GM19324 (cell line): ENCODE data around the gene NUDCD3.

Source experiments
- ATAC-seq: cut with Tn5 transposase; IDR thresholded peaks from one replicate; pipeline ENCODE4 v1.9.1; 2021; ENCODE audit warnings: mild to moderate bottlenecking, moderate library complexity; ENCODE audit not compliant: unreplicated experiment, low FRiP score

The NUDCD3 gene

GRCh38 chr7:44490351-44491200, at the start of gene NUDCD3:
TSS of gene NUDCD3 (minus strand) at chr7:44490658. CDS start at chr7:44490600, 58 bp downstream.
- peak; percentile 94 for ATAC-seq

GRCh38 chr7:44539669-44540506, 49.4 kb upstream of the NUDCD3 start:
- ATAC-seq, result no peak

GRCh38 chr7:44538798-44539668, 48.6 kb upstream of the NUDCD3 start:
- ATAC-seq, result no peak

GRCh38 chr7:44538093-44538797, 47.8 kb upstream of the NUDCD3 start:
- no peak for ATAC-seq

GRCh38 chr7:44537442-44537841, 47.0 kb upstream of the NUDCD3 start:
- no peak for ATAC-seq

- ATAC-seq, result no peak
These were observed 45.6 kb upstream of the NUDCD3 start for GRCh38 chr7:44536090-44536489.

GRCh38 chr7:44535348-44536064, 45.0 kb upstream of the NUDCD3 start:
- ATAC-seq, result no peak

GRCh38 chr7:44534501-44534900, 44.0 kb upstream of the NUDCD3 start:
- no peak for ATAC-seq

GRCh38 chr7:44534087-44534486, 43.6 kb upstream of the NUDCD3 start:
- ATAC-seq, result no peak

GRCh38 chr7:44533301-44534055, 43.0 kb upstream of the NUDCD3 start:
- ATAC-seq, result no peak

GRCh38 chr7:44531421-44532380, 41.2 kb upstream of the NUDCD3 start:
- ATAC-seq, result no peak

- ATAC-seq, result no peak
These were observed 40.5 kb upstream of the NUDCD3 start for GRCh38 chr7:44530990-44531389.

GRCh38 chr7:44524811-44525388, 34.4 kb upstream of the NUDCD3 start:
- ATAC-seq, result no peak

- no peak for ATAC-seq
These were observed 31.9 kb upstream of the NUDCD3 start for GRCh38 chr7:44522315-44522714.

GRCh38 chr7:44521347-44522095, 31.1 kb upstream of the NUDCD3 start:
- no peak for ATAC-seq

GRCh38 chr7:44520574-44520973, 30.1 kb upstream of the NUDCD3 start:
- ATAC-seq, result no peak
